HUES48 (cell line): ENCODE data around the gene C2.
A peak's percentile ranks its signal among the peaks of the same experiment; 100 is the strongest.

Experiments used
- H3K27ac ChIP-seq: one replicate; pipeline ENCODE4 v1.7.0; 2013; ENCODE audit warnings: low read depth, low read length, inconsistent platforms
- H3K27me3 ChIP-seq: 2 replicates; pipeline ENCODE4 v1.6.1; 2013; ENCODE audit warnings: mild to moderate bottlenecking, low read length; ENCODE audit not compliant: control insufficient read depth, insufficient read depth
- H3K36me3 ChIP-seq: 2 replicates; pipeline ENCODE4 v1.6.1; 2013; ENCODE audit warnings: low read length; ENCODE audit not compliant: control insufficient read depth, insufficient read depth
- H3K4me1 ChIP-seq: 2 replicates; pipeline ENCODE4 v1.6.1; 2013; ENCODE audit warnings: mild to moderate bottlenecking, low read length; ENCODE audit not compliant: control insufficient read depth, insufficient read depth
- H3K4me3 ChIP-seq: 2 replicates; pipeline ENCODE4 v1.5.1; 2013; ENCODE audit warnings: mild to moderate bottlenecking, low read depth, low read length
- H3K9ac ChIP-seq: 2 replicates; pipeline ENCODE4 v1.6.1; 2013; ENCODE audit warnings: mild to moderate bottlenecking, low read depth, low read length, moderate library complexity
- H3K9me3 ChIP-seq: 2 replicates; pipeline ENCODE4 v1.6.1; 2013; ENCODE audit warnings: low read length; ENCODE audit not compliant: control insufficient read depth, insufficient read depth

C2 gene

GRCh38 chr6:31887173-31888007 lies 40.1 kb upstream of the C2 start:
- Histone ChIP-seq H3K4me3 (no peak overlapping the region), H3K9me3 (no peaks in the 10 kb centered on the region), H3K27me3 (no peaks in the 10 kb centered on the region), H3K36me3 (peaks cover 93% of the 10 kb centered on the region), H3K27ac (no peak overlapping the region), H3K9ac (no peak overlapping the region), H3K4me1 (no peaks in the 10 kb centered on the region)

GRCh38 chr6:31888276-31889258 lies 39.0 kb upstream of the C2 start:
- peaks cover 93% of the 10 kb centered on the region for H3K36me3 ChIP-seq
- H3K4me1 ChIP-seq = no peaks in the 10 kb centered on the region

GRCh38 chr6:31889331-31889972 lies 38.1 kb upstream of the C2 start:
- Histone ChIP-seq H3K27me3 (no peaks in the 10 kb centered on the region), H3K27ac (no peak overlapping the region), H3K4me3 (no peak overlapping the region), H3K36me3 (peaks cover 93% of the 10 kb centered on the region), H3K9ac (no peak overlapping the region), H3K4me1 (no peaks in the 10 kb centered on the region), H3K9me3 (no peaks in the 10 kb centered on the region)

More at GRCh38 chr6:31888276-31889258, 39.0 kb upstream of the C2 start:
- Histone ChIP-seq H3K9ac (no peak overlapping the region), H3K27me3 (no peaks in the 10 kb centered on the region), H3K9me3 (no peaks in the 10 kb centered on the region), H3K4me3 (no peak overlapping the region), H3K27ac (no peak overlapping the region)

- H3K36me3 ChIP-seq = peaks cover 81% of the 10 kb centered on the region
- H3K9ac ChIP-seq = no peak overlapping the region
- 0 out of 2 replicates have a peak, but pooled peaks cover 4% of the 10 kb centered on the region for H3K4me1 ChIP-seq
- no peaks in the 10 kb centered on the region for H3K9me3 ChIP-seq
- H3K27ac ChIP-seq = no peak overlapping the region
- H3K4me3 ChIP-seq = no peak overlapping the region
- no peaks in the 10 kb centered on the region for H3K27me3 ChIP-seq
Observed at GRCh38 chr6:31892821-31893220, 34.7 kb upstream of the C2 start.

DNA sequence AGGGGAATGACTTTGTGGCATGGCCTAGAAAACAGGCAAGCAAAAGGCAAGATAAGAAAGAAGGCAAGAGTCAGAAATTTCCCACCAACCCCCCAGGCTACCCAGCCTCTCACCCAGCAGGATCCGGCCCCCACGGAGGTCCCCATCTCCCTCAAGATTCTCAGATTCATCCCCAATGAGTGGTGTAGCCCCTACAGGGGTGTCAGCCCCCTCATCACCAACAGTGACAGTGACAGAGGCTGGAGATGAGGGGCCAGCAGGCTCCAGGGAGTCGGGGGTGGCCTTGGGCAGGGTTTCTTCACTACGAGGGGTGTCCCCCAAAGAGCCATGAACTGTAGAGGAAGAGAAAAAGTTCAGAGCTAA lies 31.0 kb upstream of the C2 start:
- Histone ChIP-seq H3K27ac (peak overlapping the region; percentile 18), H3K9ac (peak overlapping the region; percentile 30; the same call in 1 of the 2 replicates), H3K9me3 (no peaks in the 10 kb centered on the region), H3K4me3 (peak overlapping the region; percentile 77), H3K36me3 (peaks cover 55% of the 10 kb centered on the region), H3K4me1 (peaks cover 10% of the 10 kb centered on the region; the same call in 1 of the 2 replicates), H3K27me3 (no peaks in the 10 kb centered on the region)

- Histone ChIP-seq H3K9ac (peak overlapping the region; percentile 68; the same call in 1 of the 2 replicates), H3K4me1 (peaks cover 10% of the 10 kb centered on the region; the same call in 1 of the 2 replicates), H3K9me3 (no peaks in the 10 kb centered on the region), H3K27ac (peak overlapping the region; percentile 81), H3K4me3 (peak overlapping the region; percentile 77), H3K36me3 (peaks cover 49% of the 10 kb centered on the region), H3K27me3 (no peaks in the 10 kb centered on the region)
Observed at GRCh38 chr6:31896856-31897611, 30.5 kb upstream of the C2 start.

GRCh38 chr6:31897612-31898382 lies 29.7 kb upstream of the C2 start, which contains the start of gene EHMT2:
TSS of gene EHMT2 (minus strand) at chr6:31897698. CDS start at chr6:31897677, 21 bp downstream.
- Histone ChIP-seq H3K4me3 (peak within 1 kb of the TSS; percentile 77), H3K27ac (peak within 1 kb of the TSS; percentile 81), H3K36me3 (peaks cover 41% of the 10 kb centered on the region), H3K9me3 (no peaks in the 10 kb centered on the region), H3K4me1 (peaks cover 10% of the 10 kb centered on the region; the same call in 1 of the 2 replicates), H3K9ac (peak within 1 kb of the TSS; percentile 68), H3K27me3 (no peaks in the 10 kb centered on the region)

DNA sequence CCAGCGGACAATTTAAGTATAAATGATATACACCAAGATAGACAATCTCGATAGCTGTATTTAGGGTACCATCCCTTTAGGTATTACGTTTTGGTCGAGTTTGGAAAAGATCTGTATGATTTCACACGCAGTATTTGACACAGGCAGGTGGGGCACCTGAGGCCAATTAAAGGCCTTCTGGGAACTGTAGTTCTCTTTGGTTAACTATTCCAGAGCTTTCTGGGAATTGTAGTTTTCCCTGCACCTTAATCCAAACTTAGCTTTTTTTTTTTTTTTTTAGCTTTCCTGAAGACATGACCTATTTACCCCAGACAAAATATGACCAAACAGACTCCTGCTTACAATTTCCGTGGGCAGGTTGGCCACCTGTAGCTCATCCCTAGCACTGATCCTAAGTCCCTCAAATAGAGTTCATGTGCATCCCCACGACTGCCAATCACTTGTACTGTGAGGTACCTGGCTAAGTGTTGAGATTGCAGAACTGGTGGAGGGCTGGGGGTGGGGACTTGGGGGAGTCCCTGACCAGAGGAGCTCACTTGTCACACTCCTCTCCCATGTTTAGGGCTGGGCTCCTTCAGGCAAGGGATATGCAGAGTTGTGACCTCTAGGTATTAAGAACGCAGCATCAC lies 29.0 kb upstream of the C2 start:
- H3K27me3 ChIP-seq = no peaks in the 10 kb centered on the region
- peaks cover 10% of the 10 kb centered on the region; the same call in 1 of the 2 replicates for H3K4me1 ChIP-seq
- H3K9ac ChIP-seq = peak overlapping the region; percentile 48; the same call in 1 of the 2 replicates
- H3K27ac ChIP-seq = peak overlapping the region; percentile 47
- H3K36me3 ChIP-seq = peaks cover 34% of the 10 kb centered on the region
- no peaks in the 10 kb centered on the region for H3K9me3 ChIP-seq
- H3K4me3 ChIP-seq = peak overlapping the region; percentile 77

DNA sequence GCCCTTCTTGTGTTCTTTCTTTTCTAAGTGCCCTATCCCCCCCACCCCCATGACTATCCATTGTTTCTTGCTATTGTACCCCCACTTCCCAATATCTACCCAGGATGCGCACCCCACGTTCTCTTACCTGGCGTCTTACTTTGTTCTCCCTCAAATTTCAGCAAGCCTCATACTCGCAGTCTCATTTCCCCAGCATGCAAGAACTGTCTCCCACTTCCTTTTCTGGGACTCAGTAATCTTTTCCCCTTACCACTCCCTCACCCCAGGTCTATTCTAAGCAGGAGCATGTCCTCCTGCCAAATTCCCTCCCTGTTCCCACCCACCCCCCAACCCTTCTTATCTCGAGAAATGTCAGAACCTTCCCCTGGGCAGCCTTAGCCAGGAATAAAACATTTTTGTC lies 28.3 kb upstream of the C2 start:
- Histone ChIP-seq H3K27me3 (no peaks in the 10 kb centered on the region), H3K36me3 (peaks cover 27% of the 10 kb centered on the region), H3K4me1 (peaks cover 10% of the 10 kb centered on the region; the same call in 1 of the 2 replicates), H3K9ac (no peak overlapping the region), H3K4me3 (no peak overlapping the region), H3K9me3 (no peaks in the 10 kb centered on the region), H3K27ac (no peak overlapping the region)
